GM18519 (cell line): ENCODE measurements around the gene NEUROD1.
A peak's percentile ranks its signal among the peaks of the same experiment; 100 is the strongest.

ENCODE experiments used
- ATAC-seq: cut with Tn5 transposase; IDR thresholded peaks from one replicate; pipeline ENCODE4 v1.9.1; 2021; ENCODE audit warnings: mild to moderate bottlenecking, moderate library complexity; ENCODE audit not compliant: unreplicated experiment, low FRiP score

Gene NEUROD1

GRCh38 chr2:181680937-181681811 lies 857 bp upstream of the NEUROD1 start:
- no peak for ATAC-seq

GRCh38 chr2:181679544-181679979 lies 755 bp downstream of the NEUROD1 start:
- no peak for ATAC-seq

- ATAC-seq, result no peak
These were observed 1.3 kb downstream of the NEUROD1 start for GRCh38 chr2:181678861-181679543.

- ATAC-seq, result no peak
These were observed 2.3 kb downstream of the NEUROD1 start for GRCh38 chr2:181677912-181678586.

GRCh38 chr2:181675254-181675653 lies 5.1 kb downstream of the NEUROD1 start:
- ATAC-seq, result no peak

- no peak for ATAC-seq
These were observed 5.9 kb downstream of the NEUROD1 start for GRCh38 chr2:181674461-181674860.

GRCh38 chr2:181673173-181673572 lies 7.1 kb downstream of the NEUROD1 start:
- ATAC-seq, result no peak

GRCh38 chr2:181672255-181673008 lies 7.9 kb downstream of the NEUROD1 start:
- peak; percentile 61 for ATAC-seq

- ATAC-seq, result no peak
These were observed 9.7 kb downstream of the NEUROD1 start for GRCh38 chr2:181670632-181671031.

- no peak for ATAC-seq
These were observed 13.1 kb downstream of the NEUROD1 start for GRCh38 chr2:181667234-181667633.

- no peak for ATAC-seq
These were observed 18.0 kb downstream of the NEUROD1 start for GRCh38 chr2:181662287-181662686.

- no peak for ATAC-seq
These were observed 20.1 kb downstream of the NEUROD1 start for GRCh38 chr2:181660181-181660580.

GRCh38 chr2:181658444-181658843 lies 21.9 kb downstream of the NEUROD1 start:
- no peak for ATAC-seq

GRCh38 chr2:181657379-181657778 lies 22.9 kb downstream of the NEUROD1 start:
- ATAC-seq, result no peak

- ATAC-seq, result peak; percentile 65
These were observed 23.6 kb downstream of the NEUROD1 start, which contains the start of gene CERKL for GRCh38 chr2:181656450-181657291. Gene CERKL, minus strand, starts transcription at chr2:181657105. Its CDS starts 99 bp downstream, at chr2:181657006.

GRCh38 chr2:181655519-181655918 lies 24.8 kb downstream of the NEUROD1 start:
- ATAC-seq, result no peak

- ATAC-seq, result no peak
These were observed 30.8 kb downstream of the NEUROD1 start for GRCh38 chr2:181649436-181649979.

GRCh38 chr2:181648478-181649155 lies 31.7 kb downstream of the NEUROD1 start:
- ATAC-seq, result no peak
